ENCODE data around the gene DDR1.
A peak's percentile ranks its signal among the peaks of the same experiment; 100 is the strongest.
"Not testable (repeated sequence)": the region's sequence is repeated elsewhere in the genome, so short reads cannot be mapped to it uniquely, and the experiment has no call there.

Gene DDR1

DNA sequence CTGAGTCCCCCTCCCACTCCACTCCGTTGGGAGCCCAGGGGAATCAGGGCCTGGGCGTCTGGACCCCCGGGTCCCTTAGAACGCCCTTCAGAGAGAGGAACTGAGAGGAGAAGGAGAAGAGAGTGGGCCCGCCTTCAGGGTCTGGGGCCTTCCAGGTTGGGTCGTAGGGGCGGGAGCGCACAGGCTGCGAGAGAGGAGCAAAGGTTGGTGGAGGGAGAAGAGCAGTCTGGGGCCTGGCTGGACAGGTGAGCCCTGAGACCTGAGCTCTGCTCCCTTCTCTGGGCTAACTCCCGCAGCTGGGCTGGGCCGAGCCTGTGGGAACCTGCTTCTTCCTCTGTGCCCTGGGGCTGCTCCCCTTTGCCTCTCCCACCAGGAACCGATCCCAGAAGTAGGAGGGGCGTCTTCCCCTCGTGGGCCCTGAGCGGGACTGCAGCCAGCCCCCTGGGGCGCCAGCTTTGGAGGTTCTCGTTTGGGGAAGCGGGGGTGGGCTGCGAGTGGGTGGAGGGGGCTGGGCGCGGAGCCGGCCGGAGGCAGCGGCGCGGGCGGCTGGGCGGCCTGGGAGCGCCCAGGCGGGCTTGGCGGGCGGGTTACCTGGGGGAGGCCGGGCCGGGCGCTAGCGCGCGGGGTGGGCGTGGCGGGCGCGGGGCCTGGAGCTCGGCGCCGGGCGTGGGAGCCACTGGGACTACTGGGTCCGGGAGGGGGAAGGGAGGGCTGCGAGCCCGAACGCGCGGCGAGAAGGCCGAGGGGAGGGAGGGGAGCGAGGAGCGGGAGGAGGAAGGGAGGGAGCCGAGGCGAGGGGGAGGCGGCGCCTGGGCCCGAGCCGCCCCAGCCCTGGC is at the start of gene DDR1:
Gene DDR1 (plus strand): TSS at position 835 of the 836 bp plus-strand sequence. CDS start 4,211 bp downstream, outside the sequence.
- DNase-seq = peak; percentile 8

- no peak for DNase-seq
These were observed 49.7 kb upstream of the DDR1 start for GRCh38 chr6:30834646-30835045.

- DNase-seq = no peak
These were observed 48.7 kb upstream of the DDR1 start for GRCh38 chr6:30835576-30835975.

GRCh38 chr6:30836431-30836866 is 47.9 kb upstream of the DDR1 start:
- DNase-seq = no peak

DNA sequence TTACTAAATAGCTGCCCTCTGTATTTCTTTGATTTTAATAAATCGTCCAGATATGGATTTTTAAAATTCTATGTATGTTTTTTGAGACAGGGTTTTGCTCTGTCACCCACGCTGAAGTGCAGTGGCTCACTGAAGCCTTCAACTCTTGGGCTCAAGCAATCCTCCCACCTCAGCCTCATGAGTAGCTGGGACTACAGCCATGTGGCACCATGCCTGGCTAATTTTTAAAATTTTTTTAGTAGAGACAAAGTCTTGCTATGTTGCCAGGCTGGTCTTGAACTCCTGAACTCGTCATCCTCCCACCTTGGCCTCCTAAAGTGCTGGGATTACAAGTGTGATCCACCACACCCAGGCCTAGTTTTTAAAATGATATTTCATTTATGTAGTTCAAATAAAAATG is 47.4 kb upstream of the DDR1 start:
- no peak for DNase-seq

DNA sequence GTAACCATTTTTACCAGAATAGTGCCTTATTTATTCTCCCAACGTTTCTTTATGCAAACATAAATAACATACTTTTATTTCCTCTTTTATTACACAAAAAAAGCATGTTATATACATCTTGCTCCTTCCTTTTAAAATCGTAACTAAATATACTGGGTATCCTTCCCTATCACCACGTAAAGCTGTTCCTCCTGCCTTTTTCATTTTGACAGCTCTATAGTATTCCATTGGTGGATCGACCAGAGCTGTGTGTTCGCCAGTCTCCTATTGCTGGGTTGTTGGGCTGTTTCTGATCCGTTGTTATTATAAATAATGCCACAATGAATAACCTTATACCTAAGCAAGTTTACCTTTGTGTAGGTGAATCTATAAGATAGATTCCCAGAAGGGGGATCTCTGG is 46.9 kb upstream of the DDR1 start:
- DNase-seq = no peak

DNA sequence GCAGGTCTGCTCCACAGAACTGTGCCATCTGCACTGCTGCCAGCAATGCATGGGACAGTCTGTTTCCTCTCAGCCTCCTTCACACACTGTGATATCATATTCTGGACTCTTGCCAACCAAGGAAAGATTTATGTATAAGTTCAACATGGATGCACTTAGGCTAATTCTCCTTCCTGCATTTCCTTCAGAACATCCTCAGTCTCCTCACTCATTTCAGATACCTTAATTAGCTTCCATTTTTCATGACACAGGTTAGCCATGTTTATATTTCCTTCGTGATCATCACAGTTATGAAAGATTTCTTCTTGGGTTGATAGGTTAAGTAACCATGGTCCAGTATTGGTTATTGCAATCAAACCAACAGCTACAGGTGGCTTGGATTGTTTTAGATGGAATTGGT is 46.4 kb upstream of the DDR1 start:
- DNase-seq = peak; percentile 16

DNA sequence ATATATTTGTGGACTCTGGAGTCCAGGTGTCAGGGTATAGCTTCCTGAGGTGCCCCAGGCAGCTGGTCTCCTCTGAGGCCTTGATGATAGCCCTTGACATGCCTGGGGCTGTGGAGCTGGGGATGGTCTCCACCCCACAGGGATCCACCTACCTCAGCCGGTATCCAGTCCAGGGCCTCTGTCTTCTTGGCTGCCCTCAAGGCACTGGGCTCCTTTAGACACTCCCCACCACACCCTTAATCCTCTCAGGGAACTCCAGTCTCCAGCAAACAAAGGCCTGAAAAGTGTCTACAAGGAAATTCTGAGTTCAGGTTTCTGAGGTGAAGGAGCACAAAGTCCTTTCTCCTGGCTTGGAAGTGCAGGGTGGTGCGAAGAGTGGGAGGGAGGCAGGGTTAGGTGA is 44.6 kb upstream of the DDR1 start:
- DNase-seq = no peak

GRCh38 chr6:30840084-30840934 is 44.0 kb upstream of the DDR1 start:
- DNase-seq = no peak

- DNase-seq = no peak
These were observed 43.2 kb upstream of the DDR1 start for GRCh38 chr6:30840935-30841643.

DNA sequence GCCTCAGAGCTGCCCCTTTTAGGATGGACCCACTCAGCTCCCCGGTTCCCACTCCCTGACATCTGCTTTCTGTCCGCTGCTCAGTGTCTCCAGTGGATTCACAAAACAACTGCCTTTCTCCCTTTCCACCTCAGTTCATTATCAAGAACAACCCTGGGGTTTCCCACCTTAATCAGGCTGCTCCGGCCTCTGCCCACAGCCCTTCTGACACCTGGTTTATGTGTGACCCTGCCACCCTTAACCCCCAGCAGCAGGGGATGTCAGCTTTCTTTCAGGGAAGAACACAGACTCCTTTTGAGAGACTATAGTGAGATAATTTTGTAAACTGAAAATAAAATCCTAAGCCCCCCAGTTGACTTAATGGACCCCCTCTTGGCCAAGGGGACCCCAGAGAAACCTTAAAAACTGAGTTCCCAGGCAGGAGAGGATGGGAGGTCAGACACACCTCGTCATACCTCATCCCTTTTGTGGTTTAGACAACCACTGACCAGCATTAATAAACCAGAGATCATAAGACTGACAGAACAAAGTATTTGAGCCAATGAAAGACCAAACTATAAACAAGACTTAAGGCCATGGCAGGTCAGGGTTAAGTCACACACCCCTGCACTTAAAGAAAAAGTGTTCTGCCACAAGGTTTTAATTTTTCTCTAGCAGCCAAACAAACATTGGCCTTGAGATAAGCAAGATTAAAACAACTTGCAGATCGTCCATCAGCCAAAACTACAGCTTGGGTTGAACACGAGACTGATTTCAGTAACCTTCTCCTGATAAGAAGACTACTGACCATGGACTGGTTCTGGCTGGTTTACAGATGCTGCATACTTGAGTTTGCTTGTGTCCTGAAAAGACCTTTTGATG is 42.4 kb upstream of the DDR1 start:
- no peak for DNase-seq

- no peak for DNase-seq
These were observed 41.3 kb upstream of the DDR1 start for GRCh38 chr6:30842754-30843610.

DNA sequence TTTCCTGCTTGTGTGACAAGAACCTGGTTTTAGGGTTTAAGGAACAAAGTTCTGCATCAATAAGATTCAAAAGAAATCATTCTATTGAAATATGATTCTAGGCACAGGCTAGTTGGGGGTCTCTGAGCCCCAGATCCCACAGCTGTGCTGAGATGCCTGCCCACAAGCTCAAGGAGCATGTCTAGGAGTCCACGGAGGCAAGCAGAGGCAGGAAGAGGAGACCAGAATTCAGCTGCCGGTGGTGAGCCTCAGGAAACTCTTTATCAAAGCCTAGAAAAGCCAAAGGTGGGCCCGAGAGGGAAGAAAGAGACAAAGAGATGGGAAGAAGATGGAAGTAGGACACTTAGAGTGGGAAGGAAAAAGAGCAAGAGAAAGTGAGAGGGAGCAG is 40.7 kb upstream of the DDR1 start:
- DNase-seq = no peak

DNA sequence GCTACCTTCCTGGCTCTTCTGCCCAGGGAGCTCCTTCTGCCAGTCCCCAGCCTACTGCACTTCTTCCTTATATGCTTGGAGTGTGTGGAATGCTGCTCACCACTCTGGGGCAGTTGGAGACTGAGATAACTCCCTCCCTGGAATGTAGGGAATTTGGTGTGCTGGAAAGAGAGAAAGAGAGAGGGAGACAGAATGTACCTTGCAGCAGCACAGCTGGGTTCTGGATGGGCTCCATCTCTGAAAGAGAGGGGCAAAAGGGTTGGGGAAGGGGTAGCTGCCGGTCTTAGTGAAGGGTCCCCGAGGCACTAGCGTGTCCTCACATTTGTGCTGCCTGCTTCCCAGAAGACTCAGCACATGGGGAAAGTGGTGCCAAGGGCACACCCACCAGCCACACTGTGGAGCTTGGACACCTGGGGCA is 40.2 kb upstream of the DDR1 start:
- no peak for DNase-seq

GRCh38 chr6:30845183-30845582 is 39.1 kb upstream of the DDR1 start:
- no peak for DNase-seq

- no peak for DNase-seq
These were observed 36.8 kb upstream of the DDR1 start for GRCh38 chr6:30847421-30847970.

GRCh38 chr6:30847971-30848436 is 36.3 kb upstream of the DDR1 start:
- DNase-seq = no peak

DNA sequence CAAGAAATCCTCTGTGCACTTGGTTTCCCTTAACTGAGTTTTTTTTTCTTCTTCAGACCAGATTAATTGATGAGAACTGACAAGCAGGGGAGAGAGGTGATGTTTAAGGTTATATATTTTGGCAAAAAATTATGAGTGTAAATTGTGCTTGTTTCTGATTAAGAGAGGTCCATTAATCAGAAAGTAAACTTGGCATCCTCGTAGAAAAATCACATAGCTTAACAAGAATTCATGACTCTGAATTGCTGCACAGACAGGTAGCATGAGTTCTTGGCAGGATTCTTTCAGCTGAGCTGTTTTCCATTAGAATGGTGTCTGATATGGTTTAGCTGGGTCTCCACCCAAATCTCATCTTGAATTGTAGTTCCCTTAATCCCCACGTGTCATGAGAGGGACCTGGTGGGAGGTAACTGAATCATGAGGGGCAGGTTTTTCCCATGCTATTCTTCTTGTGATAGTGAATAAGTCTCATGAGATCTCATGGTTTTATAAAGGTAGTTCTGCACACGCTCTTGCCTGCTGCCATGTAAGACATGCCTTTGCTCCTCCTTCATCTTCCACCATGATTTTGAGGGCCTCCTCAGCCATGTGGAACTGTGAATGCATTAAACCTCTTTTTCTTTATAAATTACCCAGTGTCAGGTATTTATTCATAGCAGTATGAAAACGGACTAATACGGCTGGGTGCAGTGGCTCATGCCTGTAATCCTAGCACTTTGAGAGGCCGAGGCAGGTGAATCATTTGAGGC is 34.2 kb upstream of the DDR1 start:
- DNase-seq = no peak

DNA sequence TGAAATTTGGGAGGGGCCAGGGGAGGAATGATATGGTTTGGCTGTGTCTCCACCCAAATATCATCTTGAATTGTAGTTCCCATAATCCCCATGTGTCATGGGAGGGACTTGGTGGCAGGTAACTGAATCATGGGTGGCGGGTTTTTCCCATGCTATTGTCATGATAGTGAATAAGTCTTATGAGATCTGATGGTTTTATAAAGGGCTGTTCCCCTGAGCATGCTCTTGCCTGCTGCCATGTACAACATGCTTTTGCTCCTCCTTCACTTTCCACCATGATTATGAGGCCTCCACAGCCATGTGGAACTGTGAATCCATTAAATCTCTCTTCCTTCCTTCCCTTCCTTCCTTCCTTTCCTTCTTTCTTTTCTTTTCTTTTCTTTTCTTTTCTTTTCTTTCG is 31.9 kb upstream of the DDR1 start:
- DNase-seq = not testable (repeated sequence)
